ENCODE measurements around the gene ADGRB3.

DNA sequence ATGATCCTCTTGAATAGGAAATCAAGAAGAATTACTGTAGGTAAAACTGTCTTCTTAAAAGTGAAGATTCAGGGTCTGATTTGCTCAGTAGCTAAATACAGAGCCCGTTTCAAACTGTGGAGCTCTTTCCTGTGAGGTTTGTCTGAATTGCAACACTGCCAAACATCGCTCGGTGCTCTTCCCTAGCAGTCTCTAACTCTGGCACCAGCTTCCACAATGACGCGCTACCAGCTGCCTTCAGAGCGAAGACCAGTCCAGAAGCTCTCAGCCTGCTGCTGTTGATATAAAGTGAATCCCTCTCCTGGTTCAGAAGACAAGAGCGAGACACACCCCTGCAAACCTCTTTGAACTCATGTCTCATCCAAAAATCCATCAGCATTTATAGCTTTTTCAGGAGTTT, 714.7 kb downstream of the ADGRB3 start:
- TF ChIP-seq EZH2phosphoT487 (IDR thresholded peaks at IDR 0.05; ENCODE audit: insufficient read depth, low read depth) (no peak), EZH2 (IDR thresholded peaks at IDR 0.05; ENCODE audit: insufficient read depth, poor library complexity, severe bottlenecking) (no peak)
